HepG2 (cell line): Measurements from ENCODE around the gene NTSR2. TPM values are rescaled to one million over a fixed set of nuclear protein-coding genes. Genes with fewer than 3 reads are reported as not detected.

Experiments
- ATAC-seq: fragments of 200-7000 bp; cut with Tn5 transposase; 3 replicates; pipeline ENCODE4 v1.9.1; 2020; ENCODE audit warnings: mild to moderate bottlenecking, moderate library complexity
- BruUV-seq: library from RNA; stranded (reverse); fragments of 400-500 nt; replicated peaks from 2 replicates; lab custom pipeline; 2021; lab: Mats Ljungman, UMichigan
- CTCF ChIA-PET: fragments of 300-600 bp; formaldehyde crosslinking; extraction: SDS; loops from one replicate; lab custom pipeline; 2021; ENCODE audit warnings: low total read pairs, inconsistent platforms, low intra/inter-chr PET ratio; lab: Yijun Ruan, JAX
- POLR2A ChIA-PET: fragments of 350-600 bp; sonication (Branson Sonifier 250); formaldehyde crosslinking; loops from one replicate; lab custom pipeline; 2020; ENCODE audit warnings: antibody characterized with exemption, inconsistent platforms; lab: Yijun Ruan, JAX
- DNase-seq: peaks from one replicate; pipeline ENCODE4 v3.0.0-alpha.2; 2015; ENCODE audit warnings: low spot score
- FAIRE-seq: peaks from 3 replicates; lab custom pipeline; 2011; peaks lifted over from hg19 to GRCh38; lab: Jason Lieb, UNC
- H2AFZ ChIP-seq: one replicate; pipeline ENCODE4 v1.6.1; 2011; ENCODE audit warnings: low read length, inconsistent platforms
- H3K27ac ChIP-seq: fragments of 300-600 bp; 3 replicates; pipeline ENCODE4 v1.8.0; 2011; ENCODE audit warnings: mixed run types, mild to moderate bottlenecking, mixed read lengths, low read length, inconsistent platforms; ENCODE audit not compliant: insufficient read depth; ENCODE audit errors: extremely low read length
- H3K27me3 ChIP-seq, 2 experiments: fragments of 200-600 bp in 1 of 2; 2 replicates in 1 of 2; 3 replicates in 1 of 2; pipeline versions ENCODE4 v1.6.0 to v1.8.0; 2011; ENCODE audit warnings: low read length in 2 of 2, mild to moderate bottlenecking in 2 of 2, moderate library complexity in 2 of 2, inconsistent platforms in 1 of 2; ENCODE audit not compliant: insufficient read depth in 2 of 2, control insufficient read depth in 1 of 2
- H3K36me3 ChIP-seq, 2 experiments: fragments of 200-600 bp in 1 of 2; replicated peaks in 1 of 2; 2 replicates in 1 of 2; 3 replicates in 1 of 2; pipeline versions ENCODE4 v1.5.1 to v1.8.0; 2011; ENCODE audit warnings: low read length in 2 of 2, inconsistent platforms in 1 of 2; ENCODE audit not compliant: insufficient read depth in 2 of 2, control insufficient read depth in 1 of 2
- H3K4me1 ChIP-seq: 2 replicates; pipeline ENCODE4 v1.5.1; 2012; ENCODE audit warnings: low read length, inconsistent platforms; ENCODE audit not compliant: insufficient read depth
- H3K4me2 ChIP-seq: 2 replicates; pipeline ENCODE4 v1.6.0; 2011; ENCODE audit warnings: low read depth, low read length, inconsistent platforms
- H3K4me3 ChIP-seq, 3 experiments: fragments of 200-600 bp in 1 of 3; sonication (generic), shearing (Covaris generic) in 1 of 3; replicated peaks in 1 of 3; 2 replicates each; pipeline ENCODE4 v1.5.1; 2011 to 2016; ENCODE audit warnings: low read length in 3 of 3, inconsistent platforms in 2 of 3, low read depth in 2 of 3, mild to moderate bottlenecking in 2 of 3, control low read depth in 1 of 3, mixed read lengths in 1 of 3; ENCODE audit not compliant: insufficient read depth in 1 of 3
- H3K79me2 ChIP-seq: one replicate; pipeline ENCODE4 v1.6.1; 2011; ENCODE audit warnings: low read length, inconsistent platforms; ENCODE audit not compliant: insufficient read depth
- H3K9ac ChIP-seq: 2 replicates; pipeline ENCODE4 v1.6.0; 2011; ENCODE audit warnings: mild to moderate bottlenecking, low read depth, low read length, inconsistent platforms; ENCODE audit not compliant: insufficient read depth
- H3K9me3 ChIP-seq: 2 replicates; pipeline ENCODE4 v1.5.1; 2012; ENCODE audit warnings: mild to moderate bottlenecking, low read length
- H4K20me1 ChIP-seq: 2 replicates; pipeline ENCODE4 v1.6.0; 2011; ENCODE audit warnings: inconsistent platforms, mild to moderate bottlenecking, low read length, moderate library complexity; ENCODE audit not compliant: insufficient read depth
- ARID3A ChIP-seq: IDR thresholded peaks from 2 replicates; pipeline ENCODE4 v1.6.1; 2012; ENCODE audit warnings: low read depth, low read length, improper control_type of control experiment
- KLF9 ChIP-seq: IDR thresholded peaks from 2 replicates; pipeline ENCODE4 v1.6.1; 2016; ENCODE audit warnings: low read depth
- POGK ChIP-seq: sonication (generic); formaldehyde crosslinking; conservative IDR thresholded peaks from 2 replicates; pipeline ENCODE4 v1.8.0; 2022; ENCODE audit warnings: mild to moderate bottlenecking, moderate library complexity, missing genetic modification reagents
- RBM22 ChIP-seq: fragments of 200-400 bp; formaldehyde crosslinking; optimal IDR thresholded peaks from 2 replicates; pipeline ENCODE3; 2017; ENCODE audit warnings: mild to moderate bottlenecking, low read length, moderate library complexity
- SIN3A ChIP-seq: IDR thresholded peaks from 2 replicates; pipeline ENCODE4 v1.6.1; 2011; ENCODE audit warnings: low read depth, mild to moderate bottlenecking, control low read depth, low read length, borderline replicate concordance
- TERF1 ChIP-seq: sonication (generic); formaldehyde crosslinking; IDR thresholded peaks from 2 replicates; pipeline ENCODE4 v1.8.0; 2022; ENCODE audit warnings: mild to moderate bottlenecking, missing genetic modification reagents, moderate library complexity
- ZFYVE20 ChIP-seq: sonication (generic); formaldehyde crosslinking; IDR thresholded peaks from 2 replicates; pipeline ENCODE4 v1.8.0; 2023; ENCODE audit warnings: low read depth, mild to moderate bottlenecking, moderate library complexity, missing genetic modification reagents, borderline replicate concordance
- ZNF280B ChIP-seq: sonication (generic); formaldehyde crosslinking; IDR thresholded peaks from 2 replicates; pipeline ENCODE4 v1.5.0; 2020; ENCODE audit warnings: missing genetic modification reagents, mild to moderate bottlenecking, borderline replicate concordance
- ZNF460 ChIP-seq: sonication (generic); formaldehyde crosslinking; IDR thresholded peaks from 2 replicates; pipeline ENCODE4 v1.5.1; 2020; ENCODE audit warnings: missing genetic modification reagents, mild to moderate bottlenecking, borderline replicate concordance
- ZNF614 ChIP-seq: IDR thresholded peaks from 2 replicates; pipeline ENCODE4 v1.6.1; 2018; ENCODE audit warnings: missing biosample characterization, missing genetic modification reagents, inconsistent platforms, borderline replicate concordance
- ZNF687 ChIP-seq: sonication (generic); formaldehyde crosslinking; IDR thresholded peaks from 2 replicates; pipeline ENCODE4 v1.5.1; 2020; ENCODE audit warnings: mild to moderate bottlenecking, missing genetic modification reagents, moderate library complexity
- ZNF776 ChIP-seq: sonication (generic); formaldehyde crosslinking; IDR thresholded peaks from 2 replicates; pipeline ENCODE4 v1.4.0; 2020; ENCODE audit warnings: mild to moderate bottlenecking, missing genetic modification reagents
- WGBS: methylation state at CpG from one replicate; pipeline ENCODE4 v1.1.6; 2017; ENCODE audit warnings: low lambda C conversion rate; 5-methylcytosine and 5-hydroxymethylcytosine counted together
- in situ Hi-C: cut with HindIII; loops from 2 replicates; pipeline ENCODE4 v1.10.0; 2017; ENCODE audit warnings: low pct_unique_long_range_greater_than_20kb; ENCODE audit not compliant: extremely low pct_ligation_motif_present
- intact Hi-C: fragments of 100-400 bp; cut with micrococcal nuclease; formaldehyde crosslinking; loops from one replicate; pipeline ENCODE4 v1.10.0; 2022; ENCODE audit not compliant: unreplicated experiment
- polyA plus RNA-seq, 8 experiments: library from polyadenylated mRNA; depleted of rRNA in 3 of 8; stranded (reverse) in 7 of 8; unstranded in 1 of 8; fragments of >200 nt; fragmentation: Illumina TruSeq in 4 of 8; extraction: Trizol in 4 of 8; gene quantifications; 2 replicates each; pipeline versions ENCODE4 v1.2.1 to v1.2.3, GENCODE V29; 2011 to 2016; ENCODE audit warnings: low read depth in 4 of 8, missing spikeins in 1 of 8, mixed read lengths in 1 of 8; ENCODE audit not compliant: insufficient read depth in 1 of 8
- total RNA-seq, 5 experiments: library from RNA; depleted of rRNA; stranded (reverse); fragments of >200 nt; fragmentation: Illumina TruSeq; extraction: Trizol; gene quantifications; 2 replicates each; pipeline ENCODE4 v1.2.3, GENCODE V29; 2016; ENCODE audit warnings: low read depth in 1 of 5

NTSR2 gene
- total and polyA plus RNA-seq, 2 of the 13 experiments (the other 11 are each of a cell fraction or from before 2014, with no cell fraction given): not detected

- TF ChIP-seq POGK (CRISPR knock-in tag): no peak
- TF ChIP-seq ZNF460 (CRISPR knock-in tag): no peak
- TF ChIP-seq TERF1 (CRISPR knock-in tag): no peak
- no peak for TF ChIP-seq KLF9 (CRISPR knock-in tag)
- no peak for TF ChIP-seq ZNF280B
- no peak for TF ChIP-seq ARID3A
Observed at GRCh38 chr2:11642972-11643371, 27.0 kb downstream of the NTSR2 start (continued).

GRCh38 chr2:11640132-11640531 lies 29.9 kb downstream of the NTSR2 start:
- no peak overlapping the region for H2AFZ ChIP-seq
- no TSS peak for BruUV-seq
- H4K20me1 ChIP-seq: no peaks in the 10 kb centered on the region
- ATAC-seq (no peak), FAIRE-seq (no peak), DNase-seq (no peak)
- H3K27me3 ChIP-seq: no peaks in the 10 kb centered on the region
- WGBS: 99% methylated on average over 27 of the region's 27 CpGs
- peaks cover 53 to 84% of the 10 kb centered on the region in 2 experiments for H3K36me3 ChIP-seq
- no peak overlapping the region for H3K9ac ChIP-seq
- intact Hi-C loops (no loop called here), in situ Hi-C loops (no loop called here)
- no peak overlapping the region for H3K27ac ChIP-seq
- no peaks in the 10 kb centered on the region for H3K79me2 ChIP-seq
- ChIA-PET POLR2A (no interaction called here), CTCF (no interaction called here)
- H3K4me2 ChIP-seq: no peak overlapping the region
- no peak overlapping the region for H3K4me3 ChIP-seq
- H3K4me1 ChIP-seq: no peaks in the 10 kb centered on the region
- no peaks in the 10 kb centered on the region for H3K9me3 ChIP-seq
- peak; percentile 78 for TF ChIP-seq RBM22
- TF ChIP-seq ZNF776: no peak
- TF ChIP-seq ZNF614 (CRISPR knock-in tag): no peak
- TF ChIP-seq ZNF687: peak; percentile 16; the same call in 1 of the 2 replicates
- TF ChIP-seq SIN3A: no peak
- no peak for TF ChIP-seq ZFYVE20 (CRISPR knock-in tag)
